Measurements from ENCODE around the gene MUSTN1.

The MUSTN1 gene

DNA sequence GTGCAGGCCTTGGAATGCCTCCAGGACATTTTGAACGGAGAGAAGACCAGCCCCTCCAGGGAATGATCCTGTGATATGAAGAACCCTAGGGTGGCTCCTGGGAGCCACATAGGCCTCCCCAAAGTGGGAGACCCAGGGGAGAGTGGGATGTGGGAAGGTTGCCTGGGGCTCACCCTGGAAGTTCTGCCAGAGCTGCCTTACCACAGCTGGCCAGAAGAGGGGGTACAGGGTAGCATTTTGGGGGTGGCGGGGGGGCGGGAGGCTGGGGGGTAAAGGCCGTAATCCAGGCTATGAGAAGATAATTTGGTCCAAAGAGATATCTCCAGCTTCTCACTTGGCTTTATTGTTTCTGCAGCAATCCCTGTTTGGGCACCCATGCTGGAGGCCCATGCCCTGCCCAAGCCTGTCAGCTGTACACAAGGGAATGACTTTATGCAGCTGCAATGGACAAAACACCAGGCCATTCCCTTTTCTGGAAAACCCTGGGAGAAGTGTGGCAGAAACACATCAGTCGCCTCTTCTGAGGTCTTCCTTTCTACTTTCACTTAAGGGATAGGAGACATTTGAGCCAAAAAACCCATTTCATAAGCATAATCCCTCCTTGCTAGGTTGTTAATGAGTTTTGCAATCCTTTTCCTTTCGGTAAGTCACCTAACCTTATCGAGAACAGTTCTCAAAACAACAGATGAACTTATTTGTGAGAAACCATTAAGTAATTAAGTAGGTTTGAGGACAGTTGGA lies 11.0 kb upstream of the MUSTN1 start:
- DNase-seq: peak; percentile 54
- H3K27ac Mint-ChIP-seq: no peak overlapping the region
- no peaks in the 10 kb centered on the region for H3K9me3 Mint-ChIP-seq
- H3K4me3 Mint-ChIP-seq: no peak overlapping the region
- H3K4me1 Mint-ChIP-seq (ENCODE audit: low read depth): peaks cover 7% of the 10 kb centered on the region
- H3K36me3 Mint-ChIP-seq (ENCODE audit: low read depth): peaks cover 58% of the 10 kb centered on the region
- H3K27me3 Mint-ChIP-seq: no peaks in the 10 kb centered on the region

DNA sequence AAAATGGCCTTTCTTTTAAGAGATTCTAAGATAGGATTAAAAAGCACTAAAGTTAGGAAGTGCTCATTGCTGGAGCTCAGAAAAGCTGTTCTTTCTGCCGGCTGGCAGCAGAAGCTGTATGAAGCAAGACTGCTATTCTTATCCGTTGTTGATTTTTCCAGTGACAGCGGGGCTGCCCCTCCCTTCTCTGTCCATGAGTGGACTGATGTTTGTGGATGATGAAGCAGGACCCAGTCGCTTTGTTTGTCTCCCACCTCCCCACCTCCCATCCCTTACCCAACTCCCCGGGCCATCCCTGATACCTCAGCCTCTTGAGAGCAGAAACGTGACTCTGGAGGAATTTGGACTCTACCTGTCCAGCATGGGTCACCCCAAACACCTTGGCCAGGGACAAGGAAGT lies 10.3 kb upstream of the MUSTN1 start:
- Mint-ChIP-seq H3K9me3 (no peaks in the 10 kb centered on the region), H3K4me3 (no peak overlapping the region), H3K27ac (no peak overlapping the region), H3K4me1 (ENCODE audit: low read depth) (peaks cover 8% of the 10 kb centered on the region), H3K27me3 (no peaks in the 10 kb centered on the region), H3K36me3 (ENCODE audit: low read depth) (peaks cover 60% of the 10 kb centered on the region)
- no peak for DNase-seq

DNA sequence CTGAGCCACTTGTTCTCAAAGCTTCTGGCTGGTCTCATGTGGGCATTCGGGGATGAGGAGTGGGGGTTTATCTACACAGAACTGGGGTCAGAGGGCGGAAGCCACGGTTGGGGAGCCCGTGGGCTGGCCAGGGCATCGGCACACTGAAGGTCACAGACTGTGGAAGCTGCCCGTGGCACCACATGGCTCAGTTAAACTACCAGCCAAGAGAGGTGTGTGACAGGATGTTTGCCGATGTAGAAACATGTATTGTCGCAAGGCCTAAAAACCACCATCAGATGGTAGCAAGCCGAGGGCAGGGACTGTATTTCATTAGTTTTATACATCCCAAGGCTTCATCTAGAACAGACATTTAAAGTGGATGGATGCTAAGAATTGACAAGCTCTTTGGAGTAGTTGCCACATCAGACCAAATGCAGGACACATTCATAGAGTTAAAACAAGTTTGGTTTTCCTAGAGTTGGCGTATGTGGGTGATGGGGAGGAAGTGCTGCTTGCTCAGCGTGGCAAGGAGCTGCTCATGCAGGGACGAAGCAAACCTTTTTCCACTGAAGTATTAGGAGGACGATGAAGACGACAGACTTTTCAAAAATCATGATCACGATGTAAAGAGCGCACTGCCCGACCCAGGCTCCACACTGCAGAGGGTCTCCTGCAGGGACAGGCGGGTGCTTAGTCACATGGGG lies 9.6 kb upstream of the MUSTN1 start:
- Mint-ChIP-seq H3K4me3 (no peak overlapping the region), H3K27me3 (no peaks in the 10 kb centered on the region), H3K9me3 (no peaks in the 10 kb centered on the region), H3K4me1 (ENCODE audit: low read depth) (peaks cover 14% of the 10 kb centered on the region), H3K27ac (peak overlapping the region; percentile 8), H3K36me3 (ENCODE audit: low read depth) (peaks cover 58% of the 10 kb centered on the region)
- no peak for DNase-seq

DNA sequence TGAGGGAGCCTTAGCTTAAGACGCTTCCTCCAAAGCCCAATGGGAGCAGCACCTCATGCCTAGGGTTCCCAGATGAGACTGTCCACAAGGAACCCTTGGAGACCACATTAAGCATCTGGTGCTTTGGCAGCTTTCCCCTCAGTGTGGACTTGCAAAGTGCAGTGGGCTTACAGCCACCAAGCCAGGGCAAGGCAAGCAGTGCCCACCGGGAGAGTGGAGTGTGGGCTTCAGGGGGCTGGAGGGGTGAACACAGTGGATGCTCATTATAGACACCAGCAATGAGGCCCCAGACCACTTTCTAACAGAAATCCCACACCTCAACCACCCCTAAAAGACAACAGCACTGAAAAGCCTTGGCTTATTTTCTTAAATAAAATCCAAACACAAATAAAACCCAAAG lies 9.1 kb upstream of the MUSTN1 start:
- H3K27me3 Mint-ChIP-seq: no peaks in the 10 kb centered on the region
- H3K4me3 Mint-ChIP-seq: no peak overlapping the region
- peaks cover 19% of the 10 kb centered on the region for H3K4me1 Mint-ChIP-seq (ENCODE audit: low read depth)
- no peak overlapping the region for H3K27ac Mint-ChIP-seq
- DNase-seq: no peak
- H3K36me3 Mint-ChIP-seq (ENCODE audit: low read depth): peaks cover 52% of the 10 kb centered on the region
- H3K9me3 Mint-ChIP-seq: no peaks in the 10 kb centered on the region

DNA sequence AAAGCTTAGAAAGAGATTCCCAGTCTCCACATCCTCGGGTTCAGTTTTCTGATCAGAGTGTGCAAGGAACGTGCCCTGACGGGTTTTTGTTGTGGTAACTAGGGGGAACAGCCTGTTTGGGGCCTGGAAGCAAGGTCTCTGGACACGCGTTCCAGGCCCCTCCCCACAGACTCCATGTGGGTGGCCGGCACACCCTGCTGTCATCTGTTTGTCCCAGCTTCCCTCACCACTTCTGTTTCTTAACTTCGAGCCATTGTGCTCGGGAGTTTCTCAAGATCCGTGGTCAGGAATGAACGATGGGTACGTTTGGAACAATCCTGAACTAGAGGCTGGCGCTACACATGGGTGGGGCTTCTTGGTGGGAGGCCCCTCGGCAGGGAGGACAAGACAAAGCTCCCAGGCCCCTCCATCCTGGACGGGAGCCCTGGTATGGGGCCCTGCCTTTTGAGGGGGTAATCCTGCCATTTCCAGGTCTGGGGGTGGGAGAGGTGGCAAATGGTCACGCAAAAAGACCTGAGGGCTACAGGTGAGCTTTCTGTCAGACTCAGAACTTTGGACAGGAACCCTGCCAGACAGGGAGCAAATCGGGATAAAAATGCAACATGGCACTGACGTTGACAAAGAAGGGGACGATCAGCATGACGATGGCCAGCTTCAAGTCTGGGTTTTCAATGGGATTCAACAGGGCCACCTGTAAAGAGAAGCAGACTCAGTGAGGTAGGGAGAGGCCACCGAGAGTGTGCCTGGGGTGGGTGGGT lies 8.5 kb upstream of the MUSTN1 start:
- no peak overlapping the region for H3K27ac Mint-ChIP-seq

DNA sequence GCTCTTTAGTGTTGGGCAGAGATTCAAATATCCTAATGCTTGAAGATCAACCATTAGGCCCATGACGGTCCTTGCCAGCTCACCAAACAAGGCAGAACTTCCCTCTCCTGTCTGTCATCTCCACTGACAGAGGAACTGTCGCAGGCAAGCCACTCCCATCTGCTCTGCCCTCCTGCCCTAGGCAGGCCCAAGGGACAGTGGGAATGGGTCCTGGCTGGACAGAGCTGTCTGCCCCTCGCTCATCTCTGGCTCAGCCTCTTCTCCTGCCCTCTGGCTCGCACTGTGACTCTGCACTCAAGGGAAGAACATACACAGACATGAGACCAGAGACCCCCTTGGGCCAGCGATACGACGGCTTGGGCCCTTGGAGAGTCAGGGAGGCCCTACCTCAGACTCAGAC lies 7.6 kb upstream of the MUSTN1 start:
- peaks cover 44% of the 10 kb centered on the region for H3K36me3 Mint-ChIP-seq (ENCODE audit: low read depth)
- no peaks in the 10 kb centered on the region for H3K9me3 Mint-ChIP-seq
- H3K4me1 Mint-ChIP-seq (ENCODE audit: low read depth): peaks cover 34% of the 10 kb centered on the region
- H3K27ac Mint-ChIP-seq: no peak overlapping the region
- H3K4me3 Mint-ChIP-seq: no peak overlapping the region
- H3K27me3 Mint-ChIP-seq: no peaks in the 10 kb centered on the region
- no peak for DNase-seq

More for the DNA sequence above, 8.5 kb upstream of the MUSTN1 start:
- DNase-seq: no peak
- H3K4me1 Mint-ChIP-seq (ENCODE audit: low read depth): peaks cover 25% of the 10 kb centered on the region
- no peak overlapping the region for H3K4me3 Mint-ChIP-seq
- H3K27me3 Mint-ChIP-seq: no peaks in the 10 kb centered on the region
- H3K9me3 Mint-ChIP-seq: no peaks in the 10 kb centered on the region
- H3K36me3 Mint-ChIP-seq (ENCODE audit: low read depth): peaks cover 47% of the 10 kb centered on the region

DNA sequence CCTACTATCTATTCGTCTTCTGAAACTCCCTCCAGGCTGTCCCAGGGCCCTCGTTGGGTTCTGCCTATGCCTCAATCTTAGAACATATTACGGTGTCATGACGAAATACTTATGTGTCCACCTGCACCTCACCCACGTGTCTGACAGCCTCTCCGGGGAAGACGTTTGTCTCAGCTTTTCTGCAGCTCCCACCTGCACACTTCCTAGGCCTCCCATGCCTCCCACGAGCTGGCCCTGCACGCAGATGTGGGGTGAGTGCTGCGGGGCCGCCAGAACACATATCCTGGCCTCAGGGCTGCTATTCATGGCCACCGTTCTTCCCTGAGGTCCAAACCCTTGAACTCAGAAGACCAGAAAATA lies 7.1 kb upstream of the MUSTN1 start:
- H3K9me3 Mint-ChIP-seq: no peaks in the 10 kb centered on the region
- peaks cover 43% of the 10 kb centered on the region for H3K36me3 Mint-ChIP-seq (ENCODE audit: low read depth)
- H3K27ac Mint-ChIP-seq: peak overlapping the region; percentile 28
- peaks cover 37% of the 10 kb centered on the region for H3K4me1 Mint-ChIP-seq (ENCODE audit: low read depth)
- no peak for DNase-seq
- no peaks in the 10 kb centered on the region for H3K27me3 Mint-ChIP-seq
- H3K4me3 Mint-ChIP-seq: no peak overlapping the region

DNA sequence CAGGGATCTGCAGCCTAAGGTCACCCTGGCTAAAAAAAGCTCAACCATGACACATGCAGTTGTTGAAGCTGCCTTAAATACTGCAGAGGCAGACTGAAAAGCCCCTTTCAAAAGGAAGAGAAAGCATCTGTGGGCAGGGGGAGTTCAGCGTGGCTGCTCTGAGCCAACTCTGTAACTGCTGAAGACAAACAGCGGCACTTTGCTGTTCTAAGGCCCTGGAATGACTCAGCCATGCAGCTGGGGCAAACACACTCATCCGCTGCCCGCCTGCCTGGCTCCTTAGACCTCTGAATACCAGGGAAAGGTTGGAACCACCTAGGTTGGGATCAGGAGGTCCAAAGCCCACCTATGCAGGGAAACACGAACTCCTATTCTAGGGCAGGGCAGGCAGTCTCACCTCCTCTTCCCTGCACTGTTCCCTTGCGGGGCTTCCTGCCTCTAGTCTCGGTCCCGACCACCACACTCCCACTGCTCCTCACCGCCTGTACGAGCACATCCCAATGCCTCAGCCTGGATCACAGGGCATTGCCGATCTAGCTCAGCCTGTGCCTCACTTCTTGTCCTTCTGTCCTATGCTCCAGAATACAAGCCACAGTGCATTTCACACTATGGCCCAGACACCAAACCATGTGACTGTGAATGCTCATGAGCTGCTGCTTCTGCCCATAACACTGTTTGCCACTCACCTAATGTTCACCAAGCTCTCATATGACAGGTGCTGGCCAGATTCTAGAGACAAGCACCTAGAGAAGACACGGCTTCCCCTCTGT lies 6.6 kb upstream of the MUSTN1 start:
- peaks cover 41% of the 10 kb centered on the region for H3K4me1 Mint-ChIP-seq (ENCODE audit: low read depth)
- no peak for DNase-seq

DNA sequence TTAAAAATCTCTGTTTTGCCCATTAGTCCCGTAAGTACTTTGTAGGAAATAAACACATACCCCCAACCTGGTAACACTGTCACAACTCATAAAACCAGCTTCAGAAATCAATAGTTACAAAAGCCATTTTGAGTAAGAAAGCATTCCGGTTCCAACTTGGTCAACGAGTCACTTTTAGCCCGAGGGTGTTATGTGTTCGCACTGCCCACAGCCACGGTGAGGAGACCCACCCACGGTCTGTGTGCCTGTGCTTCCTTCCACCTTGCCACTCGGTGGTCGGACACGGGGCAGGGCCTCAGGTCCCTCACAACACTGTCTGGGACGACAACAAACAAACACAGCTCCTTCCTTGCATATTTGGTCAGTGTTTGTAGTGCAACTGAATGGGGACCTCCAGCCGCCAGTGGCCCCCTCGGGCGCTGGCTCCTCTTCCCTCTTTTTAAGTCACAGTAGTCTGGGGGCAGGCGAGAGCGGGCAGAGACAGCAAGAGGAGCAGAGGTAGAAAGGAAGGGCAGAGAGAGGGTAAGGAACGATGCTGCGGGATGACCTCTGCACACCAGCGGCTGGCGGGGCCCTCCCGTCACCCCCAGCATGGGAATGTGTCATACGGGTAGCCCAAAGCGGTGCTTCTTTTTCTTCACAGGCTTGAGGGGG lies 5.2 kb upstream of the MUSTN1 start:
- H3K36me3 Mint-ChIP-seq (ENCODE audit: low read depth): peaks cover 55% of the 10 kb centered on the region
- H3K9me3 Mint-ChIP-seq: no peaks in the 10 kb centered on the region
- no peak for DNase-seq
- no peak overlapping the region for H3K4me3 Mint-ChIP-seq
- peaks cover 41% of the 10 kb centered on the region for H3K4me1 Mint-ChIP-seq (ENCODE audit: low read depth)
- H3K27me3 Mint-ChIP-seq: no peaks in the 10 kb centered on the region
- no peak overlapping the region for H3K27ac Mint-ChIP-seq

More for the DNA sequence above, 6.6 kb upstream of the MUSTN1 start:
- Mint-ChIP-seq H3K9me3 (no peaks in the 10 kb centered on the region), H3K27me3 (no peaks in the 10 kb centered on the region), H3K4me3 (no peak overlapping the region), H3K27ac (peak overlapping the region; percentile 65), H3K36me3 (ENCODE audit: low read depth) (peaks cover 47% of the 10 kb centered on the region)

DNA sequence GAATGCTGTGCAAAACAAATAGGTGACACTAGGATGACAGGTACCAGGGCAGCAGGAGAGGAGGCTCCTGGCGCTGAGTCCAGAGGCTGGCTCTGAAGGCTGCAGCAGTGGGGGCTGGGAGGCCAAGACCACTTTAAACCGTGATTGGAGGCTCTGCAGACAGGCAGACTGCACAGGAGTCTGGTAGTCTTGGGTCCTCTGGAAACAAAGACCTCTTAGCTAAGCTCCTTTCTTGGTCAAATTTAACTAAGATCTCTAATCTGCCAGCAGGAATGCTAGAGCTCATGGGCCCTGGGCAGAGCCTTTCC lies 4.4 kb upstream of the MUSTN1 start:
- Mint-ChIP-seq H3K4me3 (no peak overlapping the region), H3K27ac (no peak overlapping the region), H3K27me3 (no peaks in the 10 kb centered on the region), H3K4me1 (ENCODE audit: low read depth) (peaks cover 36% of the 10 kb centered on the region), H3K36me3 (ENCODE audit: low read depth) (peaks cover 53% of the 10 kb centered on the region), H3K9me3 (no peaks in the 10 kb centered on the region)
- no peak for DNase-seq

DNA sequence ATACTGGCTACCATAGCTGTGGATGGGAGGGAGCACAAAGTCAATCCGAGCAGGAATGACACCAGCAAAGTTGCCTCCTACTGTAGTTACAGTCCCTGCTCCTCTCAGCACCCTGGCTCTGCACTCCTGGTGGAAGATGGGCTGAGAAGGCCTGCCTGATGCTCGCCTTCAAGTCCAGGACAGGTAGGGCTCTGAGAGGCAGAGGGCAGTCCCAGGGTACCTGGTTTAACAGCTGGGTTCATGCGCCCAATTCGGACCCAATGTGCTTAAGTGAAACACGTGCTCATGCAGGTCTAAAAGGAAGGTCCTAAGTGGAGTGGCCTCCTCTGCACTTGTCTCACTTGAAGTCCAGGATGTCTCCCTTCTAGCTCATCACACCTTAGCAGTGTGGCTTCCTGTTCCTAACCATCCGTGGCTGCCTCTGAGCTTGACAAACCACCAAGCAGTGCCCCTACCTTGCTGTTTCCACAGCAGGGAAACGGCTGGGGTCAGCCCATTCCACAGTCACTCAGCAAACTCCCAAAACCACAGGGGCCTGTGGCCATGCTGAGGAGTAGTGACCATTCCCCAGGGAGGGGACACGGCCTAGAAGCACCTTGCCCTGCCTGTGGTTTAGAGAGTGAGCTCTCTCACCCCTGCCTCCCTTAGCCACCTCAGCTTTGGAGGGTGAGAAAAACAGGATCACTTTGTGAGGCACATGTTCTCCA lies 3.9 kb upstream of the MUSTN1 start:
- H3K27ac Mint-ChIP-seq: no peak overlapping the region
- no peak overlapping the region for H3K4me3 Mint-ChIP-seq

DNA sequence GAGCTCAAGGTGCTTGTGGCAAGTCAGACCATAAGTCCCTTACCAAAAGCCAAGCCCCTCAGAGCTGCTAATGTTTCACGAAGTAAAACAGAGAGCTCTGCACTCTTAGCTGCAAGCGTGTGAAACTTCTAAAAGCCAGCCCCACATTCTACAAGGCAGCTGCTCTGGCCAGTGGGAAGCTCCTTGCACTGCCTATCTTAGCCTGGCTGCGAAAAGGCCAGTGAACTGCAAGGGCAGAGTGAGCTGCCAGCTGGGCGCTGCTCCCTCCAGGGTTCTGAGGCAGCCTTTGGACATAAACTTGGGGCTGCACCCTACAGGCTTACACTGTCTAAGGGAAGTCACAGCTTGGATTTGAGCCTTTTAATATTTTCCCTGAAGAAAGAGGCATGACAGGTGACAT lies 2.2 kb upstream of the MUSTN1 start:
- Mint-ChIP-seq H3K27ac (no peak overlapping the region), H3K4me1 (ENCODE audit: low read depth) (peaks cover 34% of the 10 kb centered on the region), H3K27me3 (no peaks in the 10 kb centered on the region), H3K4me3 (no peak overlapping the region), H3K9me3 (no peaks in the 10 kb centered on the region), H3K36me3 (ENCODE audit: low read depth) (peaks cover 38% of the 10 kb centered on the region)
- DNase-seq: no peak

More for the DNA sequence above, 3.9 kb upstream of the MUSTN1 start:
- peaks cover 52% of the 10 kb centered on the region for H3K36me3 Mint-ChIP-seq (ENCODE audit: low read depth)
- no peak for DNase-seq
- H3K9me3 Mint-ChIP-seq: no peaks in the 10 kb centered on the region
- peaks cover 34% of the 10 kb centered on the region for H3K4me1 Mint-ChIP-seq (ENCODE audit: low read depth)
- H3K27me3 Mint-ChIP-seq: no peaks in the 10 kb centered on the region

DNA sequence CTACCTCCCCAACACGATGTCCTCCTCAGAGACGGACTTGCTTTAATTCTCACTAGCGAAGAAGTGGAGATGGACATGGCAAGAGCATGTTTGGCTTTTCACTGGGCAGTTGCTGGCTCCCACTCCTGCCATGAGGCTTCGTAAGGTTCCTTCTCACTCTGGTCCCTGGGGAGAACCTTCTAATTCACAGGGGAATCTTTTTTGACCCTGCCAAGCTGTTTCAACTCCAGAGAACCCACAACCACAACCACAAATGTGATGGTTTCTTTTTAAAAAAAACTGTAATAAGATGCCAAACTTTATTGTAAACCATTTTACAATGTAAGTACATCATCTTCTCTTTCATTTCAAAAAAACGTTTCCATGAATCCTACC lies 1.6 kb upstream of the MUSTN1 start:
- no peak overlapping the region for H3K27ac Mint-ChIP-seq
- H3K4me1 Mint-ChIP-seq (ENCODE audit: low read depth): peaks cover 35% of the 10 kb centered on the region
- peaks cover 33% of the 10 kb centered on the region for H3K36me3 Mint-ChIP-seq (ENCODE audit: low read depth)
- no peaks in the 10 kb centered on the region for H3K9me3 Mint-ChIP-seq
- no peaks in the 10 kb centered on the region for H3K27me3 Mint-ChIP-seq
- no peak for DNase-seq
- no peak overlapping the region for H3K4me3 Mint-ChIP-seq
